H1 (cell line): ENCODE results near the gene ICAM2. TPM values are rescaled to one million over a fixed set of nuclear protein-coding genes. Genes with fewer than 3 reads are reported as not detected.

Experiments
- ASH2L ChIP-seq: fragments of 200-600, 300-600 bp; sonication (generic); IDR thresholded peaks from one replicate; pipeline ENCODE4 v1.7.1; 2017; ENCODE audit warnings: low read length
- CHD2 ChIP-seq: IDR thresholded peaks from 2 replicates; pipeline ENCODE4 v1.6.1; 2012; ENCODE audit warnings: low read length, improper control_type of control experiment
- POLR2A ChIP-seq, 2 experiments: IDR thresholded peaks; 1 replicate in 1 of 2; 2 replicates in 1 of 2; pipeline ENCODE4 v1.6.1; 2011; ENCODE audit warnings: low read depth in 2 of 2, low read length in 2 of 2, mild to moderate bottlenecking in 2 of 2; ENCODE audit errors: control extremely low read depth in 1 of 2
- RAD21 ChIP-seq, 2 experiments: IDR thresholded peaks in 1 of 2; conservative IDR thresholded peaks in 1 of 2; 2 replicates each; pipeline ENCODE4 v1.6.1; 2011; ENCODE audit warnings: low read depth in 2 of 2, low read length in 2 of 2, improper control_type of control experiment in 1 of 2, inconsistent platforms in 1 of 2, mild to moderate bottlenecking in 1 of 2, moderate library complexity in 1 of 2
- RXRA ChIP-seq: IDR thresholded peaks from 2 replicates; pipeline ENCODE4 v1.6.1; 2011; ENCODE audit warnings: low read depth, mild to moderate bottlenecking, low read length, moderate library complexity; ENCODE audit not compliant: insufficient read depth
- SP1 ChIP-seq: IDR thresholded peaks from 2 replicates; pipeline ENCODE4 v1.6.1; 2011; ENCODE audit warnings: low read depth, low read length
- SP4 ChIP-seq: IDR thresholded peaks from 2 replicates; pipeline ENCODE4 v1.6.1; 2012; ENCODE audit warnings: low read length, inconsistent platforms
- TAF7 ChIP-seq: optimal IDR thresholded peaks from 2 replicates; pipeline ENCODE3; 2011; ENCODE audit warnings: low read depth, mild to moderate bottlenecking, inconsistent platforms, low read length, moderate library complexity, borderline replicate concordance
- polyA plus RNA-seq, 7 experiments: library from polyadenylated mRNA; depleted of rRNA in 3 of 7; stranded (reverse) in 5 of 7; unstranded in 2 of 7; fragments of >200 nt in 5 of 7; fragments of 200-250 nt in 2 of 7; gene quantifications; 1 replicate in 5 of 7; 2 replicates in 1 of 7; 4 replicates in 1 of 7; pipeline versions ENCODE4 v1.2.1 to v1.2.3, GENCODE V29; 2011 to 2013; ENCODE audit warnings: missing spikeins in 2 of 7, mixed read lengths in 2 of 7
- total RNA-seq: library from RNA; stranded (reverse); fragmentation: NEBNext Ultra II Directional; extraction: Animal tissue kit (Norgen Biotek cat#: 25700); gene quantifications from 2 replicates; pipeline ENCODE4 v1.2.1, GENCODE V29; 2021

The ICAM2 gene
- total and polyA plus RNA-seq, 2 of the 8 experiments (the other 6 are each of a cell fraction or from before 2014, with no cell fraction given) = 0.45 to 0.63 TPM

- TF ChIP-seq RAD21 (IDR thresholded peaks at IDR 0.05 in 1 of 2, conservative IDR thresholded peaks at IDR 0.05 in 1 of 2; ENCODE audit: low read depth in 2 of 2, low read length in 2 of 2) (no peak), TAF7 (no peak), SP1 (no peak), POLR2A (IDR thresholded peaks at IDR 0.05; ENCODE audit: control extremely low read depth in 1 of 2, low read depth in 2 of 2, low read length in 2 of 2) (no peak), ASH2L (no peak), CHD2 (no peak), RXRA (no peak), SP4 (no peak)
Measured at GRCh38 chr17:63966646-63967264, 53.7 kb downstream of the ICAM2 start (continued).
